ENCODE data around the gene USP15. TPM values are rescaled to one million over a fixed set of nuclear protein-coding genes. Genes with fewer than 3 reads are reported as not detected.

USP15 gene
- polyA plus RNA-seq, 1 donor (not counting 4 experiments of a cell fraction or from before 2014, with no cell fraction given), result 66.5 TPM

DNA sequence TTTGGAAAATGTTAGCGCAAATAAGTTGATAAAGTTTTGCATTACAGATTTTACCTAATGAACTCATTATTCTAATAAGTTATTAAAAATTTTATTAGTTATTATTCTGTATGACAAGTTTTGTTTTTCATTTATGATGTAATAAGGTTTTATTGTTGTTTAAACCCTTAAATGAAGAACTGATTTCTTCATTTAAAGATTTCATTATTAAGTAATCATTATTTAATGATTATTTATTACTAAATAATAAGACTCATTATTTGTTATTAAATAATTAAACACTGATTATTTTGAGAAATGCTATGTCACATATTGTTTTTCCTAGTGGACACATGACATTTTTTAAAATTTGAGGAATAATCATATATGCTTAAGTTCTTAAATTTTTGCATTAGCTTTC lies 34.2 kb downstream of the USP15 start:
- Histone ChIP-seq H3K4me3 (ENCODE audit: control insufficient read depth in 2 of 3, extremely low read depth in 1 of 3, insufficient read depth in 2 of 3, low read depth in 1 of 3, low read length in 3 of 3) (no peak overlapping the region), H3K36me3 (ENCODE audit: control insufficient read depth in 2 of 2, extremely low read depth in 1 of 2, insufficient read depth in 2 of 2, low read length in 2 of 2) (peaks cover 7 to 9% of the 10 kb centered on the region in 2 experiments), H2AFZ (ENCODE audit: control insufficient read depth, low read length) (no peak overlapping the region), H3K79me2 (ENCODE audit: control insufficient read depth, insufficient read depth, low read length) (peaks cover 66% of the 10 kb centered on the region), H4K20me1 (ENCODE audit: control insufficient read depth, extremely low read depth, insufficient read depth, low read length) (peaks cover 13% of the 10 kb centered on the region), H3K4me2 (ENCODE audit: control insufficient read depth, extremely low read depth, insufficient read depth, low read depth, low read length) (no peak overlapping the region), H3K4me1 (ENCODE audit: control insufficient read depth, extremely low read depth, insufficient read depth, low read length) (peaks cover 10% of the 10 kb centered on the region), H3K27ac (ENCODE audit: control insufficient read depth, insufficient read depth, low read length) (no peak overlapping the region), H3K9me3 (ENCODE audit: control insufficient read depth, low read depth, low read length) (no peaks in the 10 kb centered on the region), H3K9me1 (ENCODE audit: control insufficient read depth, extremely low read depth, insufficient read depth, low read length) (peaks cover 9% of the 10 kb centered on the region), H3K27me3 (ENCODE audit: control insufficient read depth, extremely low read depth, insufficient read depth, low read length) (no peaks in the 10 kb centered on the region), H3K9ac (ENCODE audit: control insufficient read depth, extremely low read depth, insufficient read depth, low read length) (no peak overlapping the region)
- FAIRE-seq (no peak), DNase-seq (ENCODE audit: low read depth, low spot score) (no peak)
- dilution Hi-C loops (cut with MboI; ENCODE audit: extremely low pct_ligation_motif_present, low sequenced_read_pairs), result no loop called here
- no peak for TF ChIP-seq EZH2 (IDR thresholded peaks at IDR 0.05; ENCODE audit: low read length)
- TF ChIP-seq, protein P1, sequence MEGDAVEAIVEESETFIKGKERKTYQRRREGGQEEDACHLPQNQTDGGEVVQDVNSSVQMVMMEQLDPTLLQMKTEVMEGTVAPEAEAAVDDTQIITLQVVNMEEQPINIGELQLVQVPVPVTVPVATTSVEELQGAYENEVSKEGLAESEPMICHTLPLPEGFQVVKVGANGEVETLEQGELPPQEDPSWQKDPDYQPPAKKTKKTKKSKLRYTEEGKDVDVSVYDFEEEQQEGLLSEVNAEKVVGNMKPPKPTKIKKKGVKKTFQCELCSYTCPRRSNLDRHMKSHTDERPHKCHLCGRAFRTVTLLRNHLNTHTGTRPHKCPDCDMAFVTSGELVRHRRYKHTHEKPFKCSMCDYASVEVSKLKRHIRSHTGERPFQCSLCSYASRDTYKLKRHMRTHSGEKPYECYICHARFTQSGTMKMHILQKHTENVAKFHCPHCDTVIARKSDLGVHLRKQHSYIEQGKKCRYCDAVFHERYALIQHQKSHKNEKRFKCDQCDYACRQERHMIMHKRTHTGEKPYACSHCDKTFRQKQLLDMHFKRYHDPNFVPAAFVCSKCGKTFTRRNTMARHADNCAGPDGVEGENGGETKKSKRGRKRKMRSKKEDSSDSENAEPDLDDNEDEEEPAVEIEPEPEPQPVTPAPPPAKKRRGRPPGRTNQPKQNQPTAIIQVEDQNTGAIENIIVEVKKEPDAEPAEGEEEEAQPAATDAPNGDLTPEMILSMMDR (optimal IDR thresholded peaks at IDR 0.05 in 1 of 3, IDR thresholded peaks at IDR 0.05 in 1 of 3, conservative IDR thresholded peaks at IDR 0.05 in 1 of 3; ENCODE audit: extremely low read depth in 1 of 3, insufficient read depth in 2 of 3, low read length in 3 of 3), result no peak

DNA sequence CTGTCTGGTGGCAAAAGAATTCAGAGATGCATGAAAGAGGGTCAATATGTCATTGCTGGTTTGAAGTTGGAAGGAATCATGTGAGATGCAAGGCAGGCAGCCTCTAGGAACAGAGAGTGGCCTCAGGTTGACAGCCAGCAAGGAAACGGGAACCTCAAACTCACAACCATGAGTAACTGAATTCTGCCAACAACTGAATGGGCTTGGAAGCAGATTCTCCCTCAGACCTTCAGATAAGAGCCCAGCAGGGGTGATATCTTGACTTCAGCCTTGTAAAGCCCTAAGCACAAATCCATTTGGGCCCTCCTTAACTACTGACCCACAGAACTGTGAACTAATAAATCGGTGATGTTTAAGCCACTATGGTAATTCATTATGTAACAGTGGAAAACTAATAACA lies 35.8 kb downstream of the USP15 start:
- DNase-seq (ENCODE audit: low read depth, low spot score), result no peak
- peaks cover 65% of the 10 kb centered on the region for H3K79me2 ChIP-seq (ENCODE audit: control insufficient read depth, insufficient read depth, low read length)
- peaks cover 9% of the 10 kb centered on the region for H3K9me1 ChIP-seq (ENCODE audit: control insufficient read depth, extremely low read depth, insufficient read depth, low read length)
- peaks cover 10% of the 10 kb centered on the region for H3K4me1 ChIP-seq (ENCODE audit: control insufficient read depth, extremely low read depth, insufficient read depth, low read length)
- H3K36me3 ChIP-seq (ENCODE audit: control insufficient read depth in 2 of 2, extremely low read depth in 1 of 2, insufficient read depth in 2 of 2, low read length in 2 of 2), result peaks cover 7 to 9% of the 10 kb centered on the region in 2 experiments
- no peak for FAIRE-seq
- TF ChIP-seq EZH2 (IDR thresholded peaks at IDR 0.05; ENCODE audit: low read length), result no peak
- TF ChIP-seq, protein P1 (optimal IDR thresholded peaks at IDR 0.05 in 1 of 3, IDR thresholded peaks at IDR 0.05 in 1 of 3, conservative IDR thresholded peaks at IDR 0.05 in 1 of 3; ENCODE audit: extremely low read depth in 1 of 3, insufficient read depth in 2 of 3, low read length in 3 of 3), result no peak
- H3K9ac ChIP-seq (ENCODE audit: control insufficient read depth, extremely low read depth, insufficient read depth, low read length), result no peak overlapping the region
- H3K9me3 ChIP-seq (ENCODE audit: control insufficient read depth, low read depth, low read length), result no peaks in the 10 kb centered on the region
- H3K4me3 ChIP-seq (ENCODE audit: control insufficient read depth in 2 of 3, extremely low read depth in 1 of 3, insufficient read depth in 2 of 3, low read depth in 1 of 3, low read length in 3 of 3), result no peak overlapping the region
- dilution Hi-C loops (cut with MboI; ENCODE audit: extremely low pct_ligation_motif_present, low sequenced_read_pairs), result no loop called here
- peaks cover 13% of the 10 kb centered on the region for H4K20me1 ChIP-seq (ENCODE audit: control insufficient read depth, extremely low read depth, insufficient read depth, low read length)
- H3K27me3 ChIP-seq (ENCODE audit: control insufficient read depth, extremely low read depth, insufficient read depth, low read length), result no peaks in the 10 kb centered on the region
- no peak overlapping the region for H3K27ac ChIP-seq (ENCODE audit: control insufficient read depth, insufficient read depth, low read length)
- no peak overlapping the region for H3K4me2 ChIP-seq (ENCODE audit: control insufficient read depth, extremely low read depth, insufficient read depth, low read depth, low read length)
- no peak overlapping the region for H2AFZ ChIP-seq (ENCODE audit: control insufficient read depth, low read length)
